ENCODE results near the gene NPAS3.

The NPAS3 gene

GRCh38 chr14:33556382-33557121 is 617.9 kb downstream of the NPAS3 start:
- no peak for DNase-seq (ENCODE audit: low spot score)

DNA sequence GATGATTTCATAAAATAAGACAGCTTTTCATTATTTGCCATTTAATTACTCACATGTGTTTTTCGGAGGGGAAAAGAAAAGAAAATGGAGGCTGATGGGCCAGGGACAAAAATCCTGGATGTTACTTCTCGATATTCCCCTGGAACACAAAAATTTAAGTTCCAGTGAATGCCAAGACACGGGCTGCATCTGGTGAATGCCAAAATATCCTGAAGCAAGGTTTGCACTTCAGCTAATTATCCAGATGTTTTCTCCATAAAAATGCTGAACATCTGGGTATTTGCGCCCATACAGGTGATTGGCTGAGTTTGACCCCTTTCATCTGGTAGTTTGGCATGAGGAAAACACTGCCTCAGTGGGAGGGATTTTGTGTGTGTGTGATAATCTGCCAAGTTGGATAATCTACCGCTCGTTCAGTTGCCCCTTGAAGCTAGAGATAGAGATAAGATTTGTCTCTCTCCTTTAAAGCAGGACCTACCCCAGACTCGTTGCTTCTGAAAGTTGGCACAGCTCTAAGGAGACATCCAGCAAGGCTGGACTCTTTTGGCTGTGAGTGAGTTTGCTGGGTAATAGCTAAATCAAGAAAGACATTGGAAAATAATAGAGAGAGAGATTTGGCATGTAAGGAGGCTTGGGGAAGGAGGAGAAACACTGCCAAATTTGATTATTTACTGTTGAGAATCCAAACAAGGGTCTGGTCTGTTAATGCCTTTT is 622.2 kb downstream of the NPAS3 start:
- no peak for DNase-seq (ENCODE audit: low spot score)

DNA sequence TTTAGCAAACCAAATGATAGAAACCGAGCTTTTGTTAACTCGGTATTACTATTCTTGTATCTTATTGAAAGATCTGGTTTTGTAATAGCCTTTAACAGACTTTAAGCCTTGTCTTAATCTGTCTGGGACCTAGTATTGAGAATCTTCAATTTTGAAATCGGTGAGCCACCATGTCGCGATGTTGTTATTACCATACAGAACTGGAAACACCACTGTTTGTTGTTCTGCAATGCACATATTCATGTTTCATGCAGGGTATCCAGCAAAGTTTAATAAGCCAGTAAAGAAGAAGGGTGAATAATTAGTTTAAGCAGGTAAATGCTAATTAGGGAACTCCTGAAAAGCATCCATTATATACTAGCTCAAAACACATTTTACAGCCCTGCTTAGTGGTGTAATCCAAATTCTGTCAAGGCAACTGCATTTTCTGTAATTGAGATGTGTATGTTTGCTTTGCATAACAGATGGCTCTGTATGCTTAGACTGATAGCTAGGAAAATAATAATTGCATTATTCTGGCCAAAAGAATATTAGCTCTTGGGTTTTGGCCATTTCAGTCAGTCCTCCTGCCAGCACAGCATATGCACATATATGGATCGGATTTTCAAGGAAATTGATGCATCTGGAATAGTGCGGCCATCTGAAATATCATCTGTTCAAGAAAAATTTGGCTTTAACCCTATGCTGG is 623.0 kb downstream of the NPAS3 start:
- DNase-seq (ENCODE audit: low spot score): no peak

DNA sequence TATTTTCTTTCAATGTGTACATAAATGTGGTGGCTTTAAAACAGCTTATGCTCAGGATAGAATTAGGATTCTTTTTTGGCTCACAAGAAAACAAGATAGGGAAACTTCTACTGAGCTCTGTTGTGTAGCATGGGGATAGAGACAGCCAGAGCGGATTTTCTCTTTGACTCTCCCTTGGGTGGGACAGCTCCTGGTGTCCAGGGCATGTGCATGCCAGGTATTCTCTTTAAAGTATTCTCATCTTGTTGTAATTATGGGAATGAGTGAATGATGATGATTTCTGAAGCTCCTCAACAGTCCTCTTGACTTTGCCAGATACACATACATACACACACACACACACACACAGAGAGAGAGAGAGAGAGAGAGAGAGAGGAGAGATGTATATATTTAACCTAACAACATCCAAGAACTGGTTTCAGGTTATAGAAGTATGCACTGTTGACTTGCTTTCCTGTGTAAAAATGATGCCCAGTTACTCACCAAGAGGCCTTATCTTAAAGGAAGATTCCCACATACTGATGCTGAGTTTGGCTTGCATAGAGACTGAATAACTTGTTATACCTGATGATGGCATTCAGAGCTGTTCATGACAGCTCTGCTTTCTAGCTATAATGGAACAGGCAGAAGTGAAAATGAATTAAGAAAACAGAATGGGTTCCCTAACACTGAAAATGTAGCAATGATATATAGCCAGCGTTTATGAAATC is 624.7 kb downstream of the NPAS3 start:
- no peak for DNase-seq (ENCODE audit: low spot score)

DNA sequence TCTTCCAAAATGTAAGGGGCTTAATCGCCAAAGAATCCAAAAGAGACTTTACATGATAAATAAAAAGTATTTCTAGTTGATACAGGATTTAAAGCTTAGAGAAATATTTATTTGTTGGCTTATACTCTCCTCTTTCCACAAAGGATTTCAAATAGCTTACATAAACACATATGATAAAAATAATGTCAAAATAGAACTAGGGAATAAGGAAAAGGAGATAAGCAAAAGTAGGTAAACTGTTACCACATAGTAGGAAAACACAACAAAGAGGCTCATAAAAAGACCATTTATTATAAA is 625.2 kb downstream of the NPAS3 start:
- DNase-seq (ENCODE audit: low spot score): no peak

DNA sequence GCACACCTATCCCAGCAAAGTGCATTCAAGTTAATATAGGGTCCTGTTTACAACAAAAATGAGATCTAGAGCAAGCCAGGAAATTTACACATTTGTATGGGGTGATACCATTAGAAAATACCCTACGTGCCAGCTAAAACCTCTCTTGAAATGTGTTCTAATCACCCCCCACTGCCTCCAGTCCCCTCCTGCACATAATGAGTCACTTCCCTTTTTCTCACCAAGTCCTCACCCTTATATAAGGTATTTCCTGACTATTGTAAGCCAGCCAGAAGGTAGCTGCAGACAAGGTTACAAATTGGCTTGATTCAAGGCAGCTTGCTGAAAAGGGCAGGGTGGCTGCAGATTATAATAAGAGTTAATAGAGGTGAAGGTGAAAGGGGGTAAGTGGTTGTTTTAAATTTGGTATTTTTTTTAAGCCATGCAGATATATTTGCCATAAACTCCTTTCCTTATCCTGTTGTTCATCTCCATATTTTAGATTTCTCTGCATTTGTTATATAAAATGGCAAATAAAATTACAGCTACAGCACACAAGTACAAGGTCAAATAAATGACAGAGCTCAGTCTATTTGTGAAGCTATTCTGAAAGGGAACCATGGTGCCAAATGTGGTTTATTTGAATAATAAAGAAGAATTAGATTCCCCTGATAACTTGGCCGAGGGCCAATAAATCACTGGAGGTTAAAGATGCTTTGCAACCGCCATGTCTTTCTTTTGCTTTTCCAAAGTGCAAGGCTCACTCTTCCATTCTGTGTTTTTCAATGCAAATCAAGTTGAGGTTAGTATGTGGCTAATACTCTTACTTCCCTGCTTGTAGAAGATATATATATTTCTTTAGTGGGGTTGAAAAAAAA is 626.3 kb downstream of the NPAS3 start:
- DNase-seq (ENCODE audit: low spot score): peak; percentile 11

- DNase-seq (ENCODE audit: low spot score): no peak
Observed at GRCh38 chr14:33566082-33566481, 627.4 kb downstream of the NPAS3 start.

GRCh38 chr14:33567023-33567728 is 628.5 kb downstream of the NPAS3 start:
- DNase-seq (ENCODE audit: low spot score): no peak

DNA sequence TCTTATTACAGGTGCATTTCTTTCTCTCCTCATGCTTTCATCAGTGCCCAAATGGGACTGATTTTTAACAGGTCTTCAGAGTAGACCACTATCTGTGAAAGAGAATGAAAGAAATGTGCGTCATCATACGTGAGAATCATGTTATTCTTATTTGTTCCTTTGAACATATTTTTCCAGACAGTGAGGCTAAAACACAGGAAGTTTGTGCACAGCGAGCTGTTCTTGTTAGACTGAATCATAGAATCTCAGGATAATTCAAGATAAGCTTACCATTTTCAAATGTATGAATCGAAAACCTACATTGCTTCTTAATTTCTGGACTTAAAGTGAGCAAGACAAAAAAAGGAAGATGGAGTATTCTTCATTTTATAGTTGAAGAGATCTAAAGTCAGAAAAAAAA is 629.1 kb downstream of the NPAS3 start:
- no peak for DNase-seq (ENCODE audit: low spot score)

- no peak for DNase-seq (ENCODE audit: low spot score)
Observed at GRCh38 chr14:33568935-33569579, 630.4 kb downstream of the NPAS3 start.

- no peak for DNase-seq (ENCODE audit: low spot score)
Observed at GRCh38 chr14:33569821-33570687, 631.4 kb downstream of the NPAS3 start.

DNA sequence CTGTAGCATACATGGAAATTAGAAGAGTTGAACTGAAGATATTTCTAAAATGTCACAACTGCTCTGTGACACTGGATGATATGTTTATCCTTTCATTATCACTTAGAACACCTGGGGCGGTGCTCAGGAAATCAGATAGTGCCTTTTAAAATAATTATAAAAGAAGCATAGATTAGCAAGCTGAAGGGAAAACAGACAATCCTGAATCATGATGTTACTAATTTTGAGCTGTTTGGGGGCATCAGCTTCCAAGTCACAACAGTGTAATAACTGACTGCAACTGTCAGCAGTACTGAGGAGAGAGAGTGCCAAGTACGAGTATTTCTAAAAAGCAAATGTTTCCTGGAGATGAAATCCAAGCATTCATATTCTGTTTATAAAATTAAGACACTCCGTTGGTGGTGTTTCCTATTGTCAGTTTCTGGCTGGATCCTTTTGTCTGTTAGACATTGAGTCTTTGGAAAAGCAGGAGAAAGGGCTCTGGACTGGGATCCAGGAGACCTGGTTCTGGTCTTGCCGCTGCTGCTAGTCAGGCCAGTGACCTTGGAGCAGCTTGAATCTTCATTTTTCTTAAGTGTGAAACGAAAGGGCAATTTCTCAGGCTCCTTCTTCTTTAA is 632.1 kb downstream of the NPAS3 start:
- no peak for DNase-seq (ENCODE audit: low spot score)

GRCh38 chr14:33573301-33573880 is 634.7 kb downstream of the NPAS3 start:
- DNase-seq (ENCODE audit: low spot score): no peak

DNA sequence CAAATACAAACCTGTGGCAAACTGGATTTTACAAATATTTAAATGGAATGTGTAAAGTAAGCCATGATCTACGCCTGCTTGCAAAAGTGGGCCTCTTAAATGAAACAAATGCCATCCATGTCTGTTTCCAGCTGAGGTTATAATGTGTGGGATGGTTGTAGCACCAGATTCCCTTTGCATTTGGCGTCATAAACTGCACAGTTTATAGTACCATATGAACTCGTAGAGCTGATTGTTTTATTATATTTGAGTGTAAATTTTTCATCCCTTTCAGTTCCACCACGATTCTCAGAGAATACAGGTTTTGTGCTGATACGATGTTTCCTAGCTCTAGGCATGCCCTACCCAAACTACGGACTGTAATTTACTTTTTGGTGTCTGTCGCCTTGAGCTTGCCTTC is 637.3 kb downstream of the NPAS3 start:
- DNase-seq (ENCODE audit: low spot score): no peak

DNA sequence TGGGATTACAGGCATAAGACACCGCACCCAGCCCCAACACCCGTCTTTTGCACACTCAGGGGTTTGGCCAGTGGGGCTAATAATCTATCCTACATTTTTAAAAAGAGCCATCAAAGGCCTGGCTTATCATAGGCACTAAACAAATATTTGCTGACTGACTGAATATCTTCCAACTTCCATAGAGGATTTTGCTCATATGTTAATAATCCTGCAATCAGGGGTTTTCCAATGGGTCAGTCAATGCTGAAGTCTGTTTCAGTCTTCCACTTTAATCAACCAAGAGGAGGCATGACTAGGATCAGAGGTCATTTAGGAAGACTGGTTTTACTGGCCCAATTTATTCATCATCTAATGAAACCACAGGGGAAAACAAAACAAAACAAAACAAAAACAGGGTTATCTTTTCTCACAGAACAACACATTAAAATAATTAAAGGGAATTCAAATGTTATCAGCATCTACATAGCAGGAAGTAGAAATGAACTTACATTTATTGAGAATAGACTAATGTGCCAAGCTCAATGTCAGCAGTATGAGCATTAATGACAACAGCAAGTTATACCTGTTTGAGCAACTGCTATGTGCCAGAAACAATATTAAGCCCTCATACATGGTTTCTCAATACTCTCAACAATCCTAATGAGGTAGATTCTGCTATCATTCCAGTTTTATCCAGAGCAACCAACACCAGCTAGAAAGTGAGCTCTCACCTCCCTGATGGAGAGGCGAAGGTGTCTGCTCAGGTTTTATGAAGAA is 640.0 kb downstream of the NPAS3 start:
- DNase-seq (ENCODE audit: low spot score): no peak

GRCh38 chr14:33580231-33580749 is 641.6 kb downstream of the NPAS3 start:
- no peak for DNase-seq (ENCODE audit: low spot score)

- DNase-seq (ENCODE audit: low spot score): no peak
Observed at GRCh38 chr14:33580841-33581240, 642.2 kb downstream of the NPAS3 start.

GRCh38 chr14:33584697-33585096 is 646.0 kb downstream of the NPAS3 start:
- no peak for DNase-seq (ENCODE audit: low spot score)
